Measurements from ENCODE around the gene NUFIP1.

- no peak for TF ChIP-seq POLR2AphosphoS5 (IDR thresholded peaks at IDR 0.05; ENCODE audit: low read depth, low read length)
- TF ChIP-seq, protein P1, sequence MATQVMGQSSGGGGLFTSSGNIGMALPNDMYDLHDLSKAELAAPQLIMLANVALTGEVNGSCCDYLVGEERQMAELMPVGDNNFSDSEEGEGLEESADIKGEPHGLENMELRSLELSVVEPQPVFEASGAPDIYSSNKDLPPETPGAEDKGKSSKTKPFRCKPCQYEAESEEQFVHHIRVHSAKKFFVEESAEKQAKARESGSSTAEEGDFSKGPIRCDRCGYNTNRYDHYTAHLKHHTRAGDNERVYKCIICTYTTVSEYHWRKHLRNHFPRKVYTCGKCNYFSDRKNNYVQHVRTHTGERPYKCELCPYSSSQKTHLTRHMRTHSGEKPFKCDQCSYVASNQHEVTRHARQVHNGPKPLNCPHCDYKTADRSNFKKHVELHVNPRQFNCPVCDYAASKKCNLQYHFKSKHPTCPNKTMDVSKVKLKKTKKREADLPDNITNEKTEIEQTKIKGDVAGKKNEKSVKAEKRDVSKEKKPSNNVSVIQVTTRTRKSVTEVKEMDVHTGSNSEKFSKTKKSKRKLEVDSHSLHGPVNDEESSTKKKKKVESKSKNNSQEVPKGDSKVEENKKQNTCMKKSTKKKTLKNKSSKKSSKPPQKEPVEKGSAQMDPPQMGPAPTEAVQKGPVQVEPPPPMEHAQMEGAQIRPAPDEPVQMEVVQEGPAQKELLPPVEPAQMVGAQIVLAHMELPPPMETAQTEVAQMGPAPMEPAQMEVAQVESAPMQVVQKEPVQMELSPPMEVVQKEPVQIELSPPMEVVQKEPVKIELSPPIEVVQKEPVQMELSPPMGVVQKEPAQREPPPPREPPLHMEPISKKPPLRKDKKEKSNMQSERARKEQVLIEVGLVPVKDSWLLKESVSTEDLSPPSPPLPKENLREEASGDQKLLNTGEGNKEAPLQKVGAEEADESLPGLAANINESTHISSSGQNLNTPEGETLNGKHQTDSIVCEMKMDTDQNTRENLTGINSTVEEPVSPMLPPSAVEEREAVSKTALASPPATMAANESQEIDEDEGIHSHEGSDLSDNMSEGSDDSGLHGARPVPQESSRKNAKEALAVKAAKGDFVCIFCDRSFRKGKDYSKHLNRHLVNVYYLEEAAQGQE (IDR thresholded peaks at IDR 0.05; ENCODE audit: insufficient read depth in 1 of 2, low read depth in 2 of 2, low read length in 2 of 2): no peak
These were observed 38.1 kb downstream of the NUFIP1 start for GRCh38 chr13:44951184-44951583.

Measured in PFSK-1 (cell line).